HG03135 (cell line): ENCODE results near the gene KCNMA1.

Experiments used
- ATAC-seq: cut with Tn5 transposase; IDR thresholded peaks from one replicate; pipeline ENCODE4 v1.9.1; 2021; ENCODE audit warnings: mild to moderate bottlenecking, moderate library complexity; ENCODE audit not compliant: unreplicated experiment

The KCNMA1 gene

DNA sequence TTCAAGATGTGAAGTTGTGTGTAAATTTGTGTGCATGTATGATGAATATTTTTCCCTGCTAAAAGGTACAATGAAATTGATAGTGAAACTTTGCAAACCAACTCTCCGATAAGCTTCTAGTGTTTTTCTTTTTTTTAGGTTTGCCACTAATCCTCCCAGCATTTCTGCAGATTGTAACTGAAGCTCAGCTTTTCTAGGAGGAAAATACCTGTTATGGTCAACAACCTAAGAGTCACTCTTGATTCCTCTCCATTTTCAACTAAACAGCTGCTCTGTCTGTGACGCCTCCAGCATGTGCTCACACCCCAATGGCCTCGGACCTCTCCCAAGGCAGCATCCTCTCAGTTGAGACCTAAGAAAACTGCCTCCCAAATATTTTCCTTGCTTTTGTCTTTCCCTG, 406.2 kb downstream of the KCNMA1 start:
- no peak for ATAC-seq

DNA sequence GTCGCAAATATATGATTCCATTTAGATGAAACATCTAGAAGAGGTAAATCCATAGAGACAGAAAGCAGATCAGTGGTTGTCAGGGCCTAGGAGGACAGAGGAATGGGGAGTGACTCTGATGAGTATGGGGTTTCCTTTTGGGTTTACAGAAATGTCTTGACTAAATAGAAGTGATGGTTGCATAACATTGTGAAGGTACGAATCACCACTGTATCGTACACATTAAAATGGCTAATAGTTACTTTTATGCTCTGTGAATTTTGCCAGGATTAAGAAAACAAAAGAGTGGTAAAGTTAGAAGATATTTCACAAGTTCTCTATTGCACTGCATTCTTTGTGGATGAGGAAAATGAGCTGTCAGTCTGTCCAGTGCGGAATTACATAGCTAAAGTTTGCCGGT, 407.4 kb downstream of the KCNMA1 start:
- ATAC-seq: no peak

DNA sequence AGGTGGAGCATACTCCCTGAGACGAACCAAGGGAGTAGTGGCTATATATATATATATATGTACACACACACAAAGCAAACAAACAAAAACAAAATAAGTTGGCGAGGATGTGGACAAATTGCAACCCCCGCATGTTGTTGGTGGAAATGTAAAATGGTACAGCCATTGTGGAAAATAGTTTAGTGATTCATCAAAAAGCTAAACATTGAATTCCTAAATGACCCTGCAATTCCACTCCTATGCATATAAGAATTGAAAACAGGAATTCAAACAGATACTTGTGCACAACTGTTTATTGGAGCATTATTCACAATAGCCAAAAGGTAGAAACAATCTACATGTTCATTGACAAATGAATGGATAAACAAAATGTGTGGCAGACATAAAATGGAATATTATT, 407.9 kb downstream of the KCNMA1 start:
- no peak for ATAC-seq

DNA sequence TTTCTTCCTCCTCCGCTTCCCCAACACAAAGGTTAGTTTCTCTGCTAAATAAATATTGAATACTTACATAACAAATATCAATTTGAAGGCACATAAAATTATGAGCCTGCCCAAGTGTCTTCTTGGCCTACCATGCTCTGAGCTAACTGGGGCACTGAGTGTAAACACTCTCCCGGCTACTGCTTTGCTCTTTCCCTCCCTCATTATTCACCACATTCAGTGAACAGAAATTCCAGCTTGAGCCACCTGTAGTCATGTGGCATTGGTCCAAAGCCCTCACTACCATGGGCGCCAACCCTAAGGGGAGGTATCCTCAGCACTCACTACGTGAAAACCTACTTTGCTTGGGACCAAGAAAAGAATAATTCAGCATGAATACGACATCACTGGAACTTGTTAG, 409.0 kb downstream of the KCNMA1 start:
- no peak for ATAC-seq

GRCh38 chr10:77226853-77227565, 410.6 kb downstream of the KCNMA1 start:
- ATAC-seq: no peak

GRCh38 chr10:77226452-77226851, 411.2 kb downstream of the KCNMA1 start:
- no peak for ATAC-seq

DNA sequence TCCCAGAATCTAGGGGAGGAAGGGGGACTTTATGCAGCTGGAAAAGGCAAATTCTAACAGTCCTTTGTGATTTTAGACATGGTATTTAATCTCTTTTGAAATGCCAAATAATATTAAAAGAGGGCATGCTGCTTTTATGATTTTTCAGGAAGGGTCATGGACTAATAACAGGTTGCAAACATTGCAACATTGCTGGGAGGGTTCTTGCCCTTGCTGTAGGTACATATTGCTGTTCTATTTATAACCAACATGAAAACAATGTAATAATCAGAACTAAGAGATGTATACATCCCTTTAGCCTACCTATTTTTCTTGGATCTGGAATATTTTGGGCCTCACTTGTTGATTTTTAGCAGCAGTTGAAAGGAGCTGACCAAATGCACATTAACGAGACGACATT, 411.6 kb downstream of the KCNMA1 start:
- no peak for ATAC-seq

DNA sequence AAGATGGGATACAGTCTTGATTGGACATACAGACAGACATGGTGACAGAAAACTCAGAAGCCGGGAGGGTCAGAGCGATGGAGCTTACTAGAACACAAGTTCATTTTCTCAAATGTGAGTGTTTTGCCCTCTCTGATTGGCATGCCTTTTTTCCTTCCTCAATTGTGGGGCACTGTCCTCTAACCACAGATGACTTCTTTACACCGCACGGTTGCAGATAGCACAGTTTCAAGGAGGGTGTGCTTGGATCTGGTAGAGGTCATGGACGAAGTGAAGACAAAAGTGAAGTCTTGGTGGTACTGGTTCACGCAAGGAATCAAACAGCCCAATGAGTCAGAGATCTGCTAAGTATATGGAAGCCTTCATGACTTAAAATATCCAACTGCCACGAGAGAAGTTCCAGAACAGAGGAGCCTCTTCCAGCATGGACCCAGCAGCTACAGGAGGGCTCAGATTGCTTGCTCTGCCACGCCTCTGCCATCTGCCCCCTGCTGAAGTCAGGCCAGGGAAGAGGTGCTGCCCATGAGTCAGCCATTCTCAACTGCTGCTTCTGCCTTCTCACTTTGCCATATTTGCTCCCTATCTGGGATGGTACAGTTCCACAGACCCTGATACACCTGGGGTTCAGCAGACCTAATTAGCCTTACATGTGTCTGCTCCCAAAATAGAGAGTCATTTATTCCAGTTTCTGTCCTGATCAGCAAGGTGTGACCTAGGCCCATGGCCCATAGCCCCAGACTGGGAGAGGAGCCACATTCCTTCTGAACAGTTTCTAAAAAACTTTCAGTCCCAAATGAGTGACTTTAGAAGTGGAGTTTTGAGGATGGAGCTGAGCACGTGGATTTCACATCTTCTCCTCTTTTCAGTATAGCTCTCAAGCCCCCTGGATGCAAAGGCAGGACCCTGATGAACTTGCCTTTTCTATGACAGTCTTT, 413.8 kb downstream of the KCNMA1 start:
- no peak for ATAC-seq

DNA sequence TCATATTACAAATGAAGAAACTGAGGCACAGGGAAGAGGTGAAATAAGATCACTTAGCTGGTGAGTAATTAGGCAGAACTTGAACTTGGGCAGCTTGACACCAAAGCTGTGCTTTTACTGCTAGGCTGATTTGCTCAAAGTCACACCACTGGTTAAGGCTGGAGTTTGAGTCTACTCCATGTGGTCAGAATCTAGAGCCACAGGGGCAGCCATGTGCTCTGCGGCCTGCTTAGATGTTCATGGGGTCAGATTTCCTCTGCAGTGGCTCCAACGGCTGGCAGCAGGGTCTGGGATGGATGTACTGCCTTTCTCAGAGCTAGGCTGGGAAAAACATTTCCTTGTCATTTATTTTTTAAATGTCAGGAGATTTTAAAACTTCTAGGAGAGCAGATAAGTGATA, 417.5 kb downstream of the KCNMA1 start:
- ATAC-seq: no peak

- no peak for ATAC-seq
Observed at GRCh38 chr10:77219046-77219445, 418.6 kb downstream of the KCNMA1 start.

GRCh38 chr10:77214799-77215198, 422.8 kb downstream of the KCNMA1 start:
- no peak for ATAC-seq

- no peak for ATAC-seq
Observed at GRCh38 chr10:77212632-77213031, 425.0 kb downstream of the KCNMA1 start.

- no peak for ATAC-seq
Observed at GRCh38 chr10:77210645-77211044, 427.0 kb downstream of the KCNMA1 start.

GRCh38 chr10:77208684-77209256, 428.8 kb downstream of the KCNMA1 start:
- no peak for ATAC-seq

DNA sequence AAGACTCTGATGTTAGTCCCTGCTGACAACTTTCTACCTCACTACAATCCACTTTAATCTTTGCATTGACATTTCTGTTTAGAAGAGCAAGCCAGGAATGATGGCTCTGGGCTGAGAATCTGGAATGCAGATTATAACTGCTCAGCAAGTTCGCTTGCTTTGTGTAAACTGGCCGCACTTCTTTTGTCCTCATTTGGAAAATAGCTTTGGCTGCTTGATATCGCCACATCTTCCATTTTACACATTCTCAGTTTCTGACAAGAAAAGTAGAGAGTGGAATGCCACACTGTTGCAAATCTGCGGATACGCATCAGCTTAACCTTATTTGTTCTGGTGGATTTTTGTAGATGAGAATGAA, 429.8 kb downstream of the KCNMA1 start:
- no peak for ATAC-seq

DNA sequence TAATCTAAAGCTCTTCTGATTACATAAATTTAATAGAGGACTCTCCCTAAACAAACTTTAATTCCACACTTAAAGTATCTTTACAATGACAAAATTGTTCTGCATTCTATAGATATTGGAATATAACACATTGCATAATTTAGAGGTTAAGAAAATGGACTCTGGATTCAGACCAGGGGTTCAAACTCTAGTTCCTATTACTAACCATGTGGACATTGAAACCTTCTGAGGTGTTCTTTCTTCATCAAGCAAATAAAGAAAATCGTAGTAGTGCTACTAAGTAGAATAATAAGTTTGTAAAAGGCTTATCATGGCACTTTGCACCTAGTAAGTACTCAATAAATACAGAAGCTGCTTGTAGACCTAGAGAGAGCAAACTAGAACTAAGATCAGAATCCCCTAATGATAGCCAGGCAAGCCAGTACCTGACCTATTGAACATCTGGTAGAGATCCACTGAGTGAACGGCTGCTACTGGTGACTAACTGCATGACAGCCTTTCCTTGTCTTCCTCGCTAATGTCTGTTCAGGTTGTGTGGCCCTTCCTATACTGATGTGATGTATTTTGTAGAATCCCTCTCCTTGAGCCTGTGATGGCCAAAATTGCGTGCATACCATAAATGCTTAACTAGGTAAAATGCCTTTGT, 430.3 kb downstream of the KCNMA1 start:
- no peak for ATAC-seq

DNA sequence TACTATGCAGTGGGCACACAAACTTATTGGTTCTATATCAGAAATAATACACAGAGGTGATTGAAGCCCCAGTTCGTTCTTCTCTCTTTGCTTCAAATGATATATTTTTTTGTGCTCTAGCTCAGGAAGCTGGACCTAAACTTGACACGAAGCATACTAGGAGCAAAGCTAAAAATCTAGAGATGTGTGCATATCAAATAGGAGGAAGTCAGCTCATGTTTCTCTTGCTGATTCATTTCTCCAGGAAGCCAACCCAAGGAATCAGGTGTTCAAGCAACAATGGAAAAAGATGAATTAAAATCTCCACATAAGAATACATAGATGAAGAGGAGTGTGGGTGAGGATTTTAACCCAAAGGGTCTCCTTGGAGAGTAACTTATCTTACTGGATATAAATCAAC, 432.5 kb downstream of the KCNMA1 start:
- ATAC-seq: no peak

DNA sequence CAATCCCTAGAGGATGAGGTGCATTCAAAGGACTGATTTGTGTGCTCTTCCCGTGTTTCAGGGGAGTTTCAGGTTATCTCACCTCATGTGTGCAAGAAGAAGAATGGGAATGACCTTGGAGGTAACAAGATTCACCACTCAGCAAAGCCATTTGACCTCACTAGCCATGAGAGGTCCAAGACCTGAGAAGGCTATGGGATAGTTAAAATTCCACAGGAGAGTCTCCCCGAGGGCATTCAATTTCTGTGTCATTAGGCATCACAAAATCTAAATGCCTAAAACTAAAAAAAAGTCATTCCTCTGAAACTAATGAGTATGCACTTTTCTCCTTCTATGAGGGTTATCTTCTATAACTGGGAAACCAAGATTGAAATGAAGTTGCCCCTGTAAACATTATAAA, 433.4 kb downstream of the KCNMA1 start:
- no peak for ATAC-seq

GRCh38 chr10:77202857-77203256, 434.8 kb downstream of the KCNMA1 start:
- ATAC-seq: no peak

DNA sequence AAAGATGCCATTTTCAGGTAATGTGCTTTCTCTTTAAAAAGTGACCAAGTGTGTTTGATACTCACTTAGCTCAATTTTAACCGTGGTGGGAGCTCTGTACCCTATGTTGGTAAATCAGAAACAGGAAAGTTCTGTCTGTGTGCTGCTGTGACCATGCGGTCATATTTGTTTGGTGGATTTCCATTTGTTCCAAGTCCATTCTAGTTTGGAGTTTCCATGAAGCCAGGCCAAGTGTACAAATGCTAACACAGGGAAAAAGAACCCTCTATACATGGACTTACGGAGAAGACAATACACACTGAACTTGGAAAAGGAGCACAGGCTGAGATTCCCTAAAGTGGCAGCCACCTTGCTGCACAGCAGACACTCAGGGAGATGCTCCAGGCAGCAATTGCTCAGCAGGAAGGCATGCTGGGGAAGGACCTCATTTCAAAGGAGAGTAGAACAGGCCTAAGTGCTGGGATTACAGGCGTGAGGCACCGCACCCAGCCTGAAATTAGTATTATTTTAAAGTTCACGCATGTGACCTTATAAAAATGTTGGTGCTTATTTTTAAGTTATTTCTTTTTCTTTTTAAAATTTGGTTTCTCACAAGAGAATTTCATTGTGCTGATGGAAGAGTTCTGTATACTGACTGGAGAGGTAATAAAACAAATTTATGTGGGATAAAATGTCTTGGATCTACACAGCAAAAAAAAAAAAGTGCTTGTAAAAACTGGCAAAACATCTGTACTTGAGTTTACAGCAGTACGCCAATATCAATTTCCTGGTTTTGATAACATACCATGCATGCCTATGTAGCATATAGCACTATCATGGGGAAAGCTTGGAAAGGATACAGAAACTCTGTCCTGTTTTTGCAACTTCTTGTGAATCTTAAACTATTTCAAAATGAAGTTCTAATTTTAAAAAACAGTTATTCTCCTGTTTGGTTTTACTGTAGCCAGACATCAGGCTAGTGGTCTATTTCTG, 436.2 kb downstream of the KCNMA1 start:
- no peak for ATAC-seq
